ENCODE measurements around the gene PPP2R5C.

The PPP2R5C gene

DNA sequence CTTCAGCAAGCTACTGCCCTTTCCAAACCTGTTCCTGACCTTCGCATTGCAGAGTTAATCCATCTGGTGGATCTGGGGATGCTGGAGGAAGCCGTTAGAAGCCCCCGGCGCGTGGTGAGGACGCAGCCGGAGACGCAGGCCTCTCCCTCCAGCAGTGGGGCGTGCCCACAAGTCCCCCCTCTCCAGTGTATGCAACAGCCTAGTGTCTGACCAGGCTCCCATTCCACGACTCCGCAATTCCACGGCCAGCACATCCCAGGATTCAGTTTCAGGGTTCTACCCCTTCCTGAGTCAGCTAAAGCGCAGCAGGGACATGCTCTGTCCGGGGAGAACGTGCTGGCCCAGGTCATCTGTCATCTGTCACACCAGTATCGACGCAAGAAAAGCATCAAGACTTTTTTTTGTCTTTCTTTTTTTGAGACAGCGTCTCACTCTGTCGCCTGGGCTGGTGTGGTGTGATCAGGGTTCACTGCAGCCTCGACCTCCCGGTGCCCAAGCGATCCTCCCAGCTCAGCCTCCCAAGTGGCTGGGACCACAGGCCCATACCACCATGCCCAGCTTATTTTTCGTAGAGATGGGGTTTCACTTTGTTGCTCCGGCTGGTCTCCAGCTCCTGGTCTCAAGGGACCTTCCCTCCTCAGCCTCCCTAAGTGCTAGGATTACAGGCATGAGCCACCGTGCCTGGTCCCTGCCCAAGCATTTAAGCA, 194.8 kb downstream of the PPP2R5C start:
- TF ChIP-seq CTCF (IDR thresholded peaks at IDR 0.05; ENCODE audit: borderline replicate concordance, extremely low read depth, low read length, poor library complexity, severe bottlenecking) = no peak
- no peak for TF ChIP-seq EZH2 (IDR thresholded peaks at IDR 0.05; ENCODE audit: borderline replicate concordance, low read depth, low read length, severe bottlenecking)
- H3K27me3 ChIP-seq (ENCODE audit: insufficient read depth, low read length, poor library complexity) = no peaks in the 10 kb centered on the region
- no peak overlapping the region for H2AFZ ChIP-seq (ENCODE audit: low read depth, low read length)

GRCh38 chr14:101957406-101958234, 196.1 kb downstream of the PPP2R5C start:
- H4K20me1 ChIP-seq (ENCODE audit: insufficient read depth, low read length) = no peaks in the 10 kb centered on the region
- H3K27ac ChIP-seq (ENCODE audit: low read length) = no peak overlapping the region
- H2AFZ ChIP-seq (ENCODE audit: low read depth, low read length) = no peak overlapping the region
- DNase-seq (no peak), ATAC-seq (ENCODE audit: insufficient read depth, low read depth) (no peak)
- no peak overlapping the region for H3K4me3 ChIP-seq (ENCODE audit: low read depth in 1 of 2, low read length in 2 of 2)
- no peak overlapping the region for H3K4me2 ChIP-seq (ENCODE audit: insufficient read depth, low read length)
- TF ChIP-seq CTCF (IDR thresholded peaks at IDR 0.05; ENCODE audit: borderline replicate concordance, extremely low read depth, low read length, poor library complexity, severe bottlenecking) = no peak
- no peak for TF ChIP-seq EZH2 (IDR thresholded peaks at IDR 0.05; ENCODE audit: borderline replicate concordance, low read depth, low read length, severe bottlenecking)
- H3K4me1 ChIP-seq (ENCODE audit: insufficient read depth, low read length) = peaks cover 4% of the 10 kb centered on the region
- H3K9me3 ChIP-seq (ENCODE audit: insufficient read depth, low read length, severe bottlenecking) = no peaks in the 10 kb centered on the region
- H3K9ac ChIP-seq (ENCODE audit: low read depth, low read length) = no peak overlapping the region
- H3K27me3 ChIP-seq (ENCODE audit: insufficient read depth, low read length, poor library complexity) = no peaks in the 10 kb centered on the region
- H3K36me3 ChIP-seq (ENCODE audit: insufficient read depth, low read length) = no peaks in the 10 kb centered on the region
- H3K79me2 ChIP-seq (ENCODE audit: insufficient read depth, low read length) = no peaks in the 10 kb centered on the region

More for the DNA sequence above, 194.8 kb downstream of the PPP2R5C start:
- Histone ChIP-seq H3K4me3 (ENCODE audit: low read depth in 1 of 2, low read length in 2 of 2) (no peak overlapping the region), H3K36me3 (ENCODE audit: insufficient read depth, low read length) (no peaks in the 10 kb centered on the region), H3K27ac (ENCODE audit: low read length) (no peak overlapping the region), H3K9ac (ENCODE audit: low read depth, low read length) (no peak overlapping the region), H3K4me2 (ENCODE audit: insufficient read depth, low read length) (no peak overlapping the region), H3K9me3 (ENCODE audit: insufficient read depth, low read length, severe bottlenecking) (no peaks in the 10 kb centered on the region), H3K4me1 (ENCODE audit: insufficient read depth, low read length) (peaks cover 3% of the 10 kb centered on the region), H3K79me2 (ENCODE audit: insufficient read depth, low read length) (no peaks in the 10 kb centered on the region), H4K20me1 (ENCODE audit: insufficient read depth, low read length) (no peaks in the 10 kb centered on the region)
- DNase-seq (no peak), ATAC-seq (ENCODE audit: insufficient read depth, low read depth) (no peak)

- TF ChIP-seq CTCF (IDR thresholded peaks at IDR 0.05; ENCODE audit: borderline replicate concordance, extremely low read depth, low read length, poor library complexity, severe bottlenecking) = no peak
- no peak for TF ChIP-seq EZH2 (IDR thresholded peaks at IDR 0.05; ENCODE audit: borderline replicate concordance, low read depth, low read length, severe bottlenecking)
- H3K27me3 ChIP-seq (ENCODE audit: insufficient read depth, low read length, poor library complexity) = no peaks in the 10 kb centered on the region
- ATAC-seq (ENCODE audit: insufficient read depth, low read depth) (no peak), DNase-seq (no peak)
- no peaks in the 10 kb centered on the region for H3K36me3 ChIP-seq (ENCODE audit: insufficient read depth, low read length)
- peaks cover 6% of the 10 kb centered on the region for H3K4me1 ChIP-seq (ENCODE audit: insufficient read depth, low read length)
- H3K4me2 ChIP-seq (ENCODE audit: insufficient read depth, low read length) = no peak overlapping the region
- no peaks in the 10 kb centered on the region for H3K9me3 ChIP-seq (ENCODE audit: insufficient read depth, low read length, severe bottlenecking)
- H4K20me1 ChIP-seq (ENCODE audit: insufficient read depth, low read length) = no peaks in the 10 kb centered on the region
- no peak overlapping the region for H3K9ac ChIP-seq (ENCODE audit: low read depth, low read length)
- H2AFZ ChIP-seq (ENCODE audit: low read depth, low read length) = no peak overlapping the region
- H3K4me3 ChIP-seq (ENCODE audit: low read depth in 1 of 2, low read length in 2 of 2) = no peak overlapping the region
- no peaks in the 10 kb centered on the region for H3K79me2 ChIP-seq (ENCODE audit: insufficient read depth, low read length)
- no peak overlapping the region for H3K27ac ChIP-seq (ENCODE audit: low read length)
These were observed 197.1 kb downstream of the PPP2R5C start for GRCh38 chr14:101958418-101959180.

Measured in DND-41 (cell line).